ENCODE results near the gene CYB5RL. TPM values are rescaled to one million over a fixed set of nuclear protein-coding genes. Genes with fewer than 3 reads are reported as not detected.

Gene CYB5RL, protein sequence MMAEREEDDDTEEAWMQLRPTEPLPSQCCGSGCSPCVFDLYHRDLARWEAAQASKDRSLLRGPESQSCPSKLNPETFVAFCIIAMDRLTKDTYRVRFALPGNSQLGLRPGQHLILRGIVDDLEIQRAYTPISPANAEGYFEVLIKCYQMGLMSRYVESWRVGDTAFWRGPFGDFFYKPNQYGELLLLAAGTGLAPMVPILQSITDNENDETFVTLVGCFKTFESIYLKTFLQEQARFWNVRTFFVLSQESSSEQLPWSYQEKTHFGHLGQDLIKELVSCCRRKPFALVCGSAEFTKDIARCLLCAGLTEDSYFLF
- 2.7 and 3.9 TPM in 2 replicates for total RNA-seq

DNA sequence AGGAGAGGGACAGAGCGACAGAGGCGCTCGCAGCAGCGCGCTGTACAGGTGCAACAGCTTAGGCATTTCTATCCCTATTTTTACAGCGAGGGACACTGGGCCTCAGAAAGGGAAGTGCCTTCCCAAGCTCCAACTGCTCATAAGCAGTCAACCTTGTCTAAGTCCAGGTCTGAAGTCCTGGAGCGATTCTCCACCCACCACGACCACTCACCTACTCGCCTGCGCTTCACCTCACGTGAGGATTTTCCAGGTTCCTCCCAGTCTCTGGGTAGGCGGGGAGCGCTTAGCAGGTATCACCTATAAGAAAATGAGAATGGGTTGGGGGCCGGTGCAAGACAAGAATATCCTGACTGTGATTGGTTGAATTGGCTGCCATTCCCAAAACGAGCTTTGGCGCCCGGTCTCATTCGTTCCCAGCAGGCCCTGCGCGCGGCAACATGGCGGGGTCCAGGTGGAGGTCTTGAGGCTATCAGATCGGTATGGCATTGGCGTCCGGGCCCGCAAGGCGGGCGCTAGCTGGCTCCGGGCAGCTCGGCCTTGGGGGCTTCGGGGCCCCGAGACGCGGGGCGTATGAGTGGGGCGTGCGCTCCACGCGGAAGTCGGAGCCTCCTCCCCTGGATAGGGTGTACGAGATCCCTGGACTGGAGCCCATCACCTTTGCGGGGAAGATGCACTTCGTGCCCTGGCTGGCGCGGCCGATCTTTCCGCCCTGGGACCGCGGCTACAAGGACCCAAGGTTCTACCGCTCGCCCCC is at the start of gene CYB5RL, which contains the start of gene MRPL37:
Gene CYB5RL, minus strand, starts transcription at position 266 of the 754 bp plus-strand sequence. CDS start 4,414 bp downstream, outside the sequence.
Gene MRPL37, plus strand, starts transcription at position 403 of the 754 bp plus-strand sequence. Its CDS starts 77 bp downstream, at position 480.
- FAIRE-seq (no peak), DNase-seq (ENCODE audit: low read depth) (peak; percentile 94)
- H3K27me3 ChIP-seq (ENCODE audit: control insufficient read depth, insufficient read depth, low read length): no peaks in the 10 kb centered on the region
- H3K4me3 ChIP-seq (ENCODE audit: low read depth, low read length): peak within 1 kb of the TSS; percentile 77
- TF ChIP-seq, protein P1, sequence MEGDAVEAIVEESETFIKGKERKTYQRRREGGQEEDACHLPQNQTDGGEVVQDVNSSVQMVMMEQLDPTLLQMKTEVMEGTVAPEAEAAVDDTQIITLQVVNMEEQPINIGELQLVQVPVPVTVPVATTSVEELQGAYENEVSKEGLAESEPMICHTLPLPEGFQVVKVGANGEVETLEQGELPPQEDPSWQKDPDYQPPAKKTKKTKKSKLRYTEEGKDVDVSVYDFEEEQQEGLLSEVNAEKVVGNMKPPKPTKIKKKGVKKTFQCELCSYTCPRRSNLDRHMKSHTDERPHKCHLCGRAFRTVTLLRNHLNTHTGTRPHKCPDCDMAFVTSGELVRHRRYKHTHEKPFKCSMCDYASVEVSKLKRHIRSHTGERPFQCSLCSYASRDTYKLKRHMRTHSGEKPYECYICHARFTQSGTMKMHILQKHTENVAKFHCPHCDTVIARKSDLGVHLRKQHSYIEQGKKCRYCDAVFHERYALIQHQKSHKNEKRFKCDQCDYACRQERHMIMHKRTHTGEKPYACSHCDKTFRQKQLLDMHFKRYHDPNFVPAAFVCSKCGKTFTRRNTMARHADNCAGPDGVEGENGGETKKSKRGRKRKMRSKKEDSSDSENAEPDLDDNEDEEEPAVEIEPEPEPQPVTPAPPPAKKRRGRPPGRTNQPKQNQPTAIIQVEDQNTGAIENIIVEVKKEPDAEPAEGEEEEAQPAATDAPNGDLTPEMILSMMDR (IDR thresholded peaks at IDR 0.05; ENCODE audit: insufficient read depth, low read length, severe bottlenecking): no peak
- peaks cover 3% of the 10 kb centered on the region for H3K36me3 ChIP-seq (ENCODE audit: control insufficient read depth, insufficient read depth, low read length)

DNA sequence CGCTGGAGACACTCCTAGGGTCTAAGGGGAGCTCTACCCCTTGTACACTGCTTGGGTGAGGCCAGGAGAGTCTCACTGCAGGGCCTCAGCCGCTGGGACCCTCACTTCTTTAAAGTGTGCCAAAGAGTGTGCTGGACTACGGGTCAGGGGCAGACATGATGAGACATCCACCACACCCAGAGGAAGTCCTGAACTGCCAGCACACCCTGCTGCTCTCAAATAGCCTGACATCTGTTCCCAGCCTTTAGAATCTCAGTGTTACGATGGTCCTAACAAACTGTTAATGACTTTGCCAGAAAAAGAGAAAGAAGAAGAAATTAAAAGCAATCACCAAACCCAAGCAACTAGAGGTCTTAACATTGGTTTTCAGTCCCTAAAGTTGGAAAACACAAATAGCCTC is 49.1 kb upstream of the CYB5RL start:
- DNase-seq (ENCODE audit: low read depth) (no peak), FAIRE-seq (no peak)
- Histone ChIP-seq H3K27me3 (ENCODE audit: control insufficient read depth, insufficient read depth, low read length) (no peaks in the 10 kb centered on the region), H3K4me3 (ENCODE audit: low read depth, low read length) (no peak overlapping the region), H3K36me3 (ENCODE audit: control insufficient read depth, insufficient read depth, low read length) (no peaks in the 10 kb centered on the region)
- TF ChIP-seq, protein P1 (IDR thresholded peaks at IDR 0.05; ENCODE audit: insufficient read depth, low read length, severe bottlenecking): no peak

DNA sequence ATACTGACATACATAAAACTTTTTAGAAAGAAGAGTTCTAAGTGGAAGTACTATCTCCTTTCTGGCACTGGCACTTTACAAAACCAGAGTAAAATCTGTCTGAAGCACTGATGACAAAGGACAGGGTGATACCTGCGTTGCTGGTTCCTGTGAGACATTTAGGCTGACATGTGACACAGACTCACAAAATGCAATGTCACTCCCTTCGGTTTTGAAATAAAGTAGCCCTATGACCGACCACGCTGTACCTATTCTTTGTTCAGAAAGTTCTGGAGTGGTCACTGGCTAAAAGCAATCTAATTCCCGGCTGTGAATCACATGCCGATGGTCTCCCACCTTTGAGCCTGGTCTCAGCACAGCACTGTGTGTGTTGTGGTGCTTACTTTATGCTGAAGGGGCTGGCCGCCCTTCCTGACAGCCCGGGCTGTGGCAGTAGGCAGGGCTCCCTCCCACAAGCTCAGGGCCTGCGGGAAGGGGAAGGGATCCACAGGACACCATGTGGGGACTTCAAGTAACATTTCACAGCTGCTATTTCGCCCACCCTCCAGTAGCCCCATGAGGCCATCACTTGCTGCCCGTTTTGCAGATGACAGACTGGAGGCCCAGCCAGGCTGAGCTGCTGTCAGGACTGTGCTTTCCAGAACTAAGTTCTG is 48.2 kb upstream of the CYB5RL start:
- FAIRE-seq (peak; percentile 72), DNase-seq (ENCODE audit: low read depth) (no peak)
- H3K36me3 ChIP-seq (ENCODE audit: control insufficient read depth, insufficient read depth, low read length): no peaks in the 10 kb centered on the region
- H3K4me3 ChIP-seq (ENCODE audit: low read depth, low read length): no peak overlapping the region
- H3K27me3 ChIP-seq (ENCODE audit: control insufficient read depth, insufficient read depth, low read length): no peaks in the 10 kb centered on the region
- TF ChIP-seq, protein P1 (IDR thresholded peaks at IDR 0.05; ENCODE audit: insufficient read depth, low read length, severe bottlenecking): no peak

DNA sequence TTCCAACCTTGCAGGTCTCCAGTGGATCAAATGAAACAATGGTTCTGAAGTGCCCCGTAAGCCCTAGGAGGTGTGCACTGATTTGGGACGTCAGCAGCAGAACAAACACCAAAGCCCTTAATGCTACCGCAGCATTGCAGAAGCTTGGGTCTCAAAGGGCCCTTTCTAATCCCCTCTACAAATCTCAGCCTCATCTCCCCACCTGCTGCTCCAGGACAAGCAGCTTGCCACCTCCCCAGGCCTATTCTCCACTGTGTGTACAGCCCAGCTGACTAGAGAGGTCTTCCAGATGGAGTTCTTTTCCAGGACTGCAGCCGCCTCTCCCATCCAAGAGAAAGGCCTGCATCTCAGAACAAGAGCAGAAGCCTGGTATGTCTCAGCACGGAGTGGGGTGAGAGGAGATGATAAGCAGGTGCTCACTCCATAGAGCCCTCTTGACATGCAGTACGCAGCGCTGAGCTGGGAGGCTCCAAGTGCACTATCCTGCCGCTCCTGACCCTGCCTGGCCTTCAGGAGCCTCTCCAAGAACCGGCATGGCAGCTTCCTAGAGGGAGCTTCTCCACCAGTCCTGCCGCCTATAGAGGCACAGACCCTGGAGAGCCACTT is 46.4 kb upstream of the CYB5RL start:
- DNase-seq (ENCODE audit: low read depth) (no peak), FAIRE-seq (no peak)
- TF ChIP-seq, protein P1 (IDR thresholded peaks at IDR 0.05; ENCODE audit: insufficient read depth, low read length, severe bottlenecking): no peak
- H3K27me3 ChIP-seq (ENCODE audit: control insufficient read depth, insufficient read depth, low read length): no peaks in the 10 kb centered on the region
- no peaks in the 10 kb centered on the region for H3K36me3 ChIP-seq (ENCODE audit: control insufficient read depth, insufficient read depth, low read length)
- no peak overlapping the region for H3K4me3 ChIP-seq (ENCODE audit: low read depth, low read length)

DNA sequence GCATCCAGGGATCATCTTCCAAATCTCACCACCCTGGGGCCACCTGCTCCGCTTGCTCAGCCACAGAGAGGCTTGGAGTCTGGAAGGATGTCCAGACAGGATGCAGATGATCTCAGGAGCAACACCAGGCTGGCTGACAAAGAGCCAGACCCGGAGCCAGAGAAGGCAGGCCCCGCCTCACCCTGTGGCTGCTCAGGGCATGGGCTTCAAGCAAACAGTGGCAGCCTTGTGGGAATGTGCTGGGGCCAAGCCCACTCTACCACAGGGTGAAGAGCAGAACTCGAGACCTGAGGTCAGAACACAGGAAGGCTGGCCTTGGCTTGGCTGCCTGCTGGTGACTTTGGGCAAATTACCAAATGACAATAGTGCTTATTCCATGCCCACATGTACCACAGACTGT is 45.7 kb upstream of the CYB5RL start:
- TF ChIP-seq, protein P1 (IDR thresholded peaks at IDR 0.05; ENCODE audit: insufficient read depth, low read length, severe bottlenecking): no peak
- FAIRE-seq: no peak
- Histone ChIP-seq H3K4me3 (ENCODE audit: low read depth, low read length) (no peak overlapping the region), H3K36me3 (ENCODE audit: control insufficient read depth, insufficient read depth, low read length) (no peaks in the 10 kb centered on the region), H3K27me3 (ENCODE audit: control insufficient read depth, insufficient read depth, low read length) (no peaks in the 10 kb centered on the region)
- DNase-seq (ENCODE audit: low read depth): no peak

All from bronchial epithelial cell (primary cell).